NCI-H2196 treated with DMSO at 0.1 percent for 48 hours (cell line): ENCODE results near the gene HOXA5.

Experiments
- DNase-seq: peaks from one replicate; lab custom pipeline; 2025; ENCODE audit not compliant: unreplicated experiment; lab: John Stamatoyannopoulos, UW

The HOXA5 gene

GRCh38 chr7:27143023-27143949, at the start of gene HOXA5:
HOXA5 (minus strand) TSS chr7:27143681; CDS start chr7:27143607, 74 bp downstream.
- peak; percentile 85 for DNase-seq

- no peak for DNase-seq
Observed at GRCh38 chr7:27192546-27193334, 49.3 kb upstream of the HOXA5 start.

GRCh38 chr7:27191833-27192545, 48.5 kb upstream of the HOXA5 start:
- no peak for DNase-seq

- no peak for DNase-seq
Observed at GRCh38 chr7:27191161-27191731, 47.8 kb upstream of the HOXA5 start.

- DNase-seq, result no peak
Observed at GRCh38 chr7:27189997-27190748, 46.7 kb upstream of the HOXA5 start.

GRCh38 chr7:27189295-27189996, 46.0 kb upstream of the HOXA5 start:
- DNase-seq, result no peak

GRCh38 chr7:27188386-27189294, 45.2 kb upstream of the HOXA5 start:
- no peak for DNase-seq

- no peak for DNase-seq
Observed at GRCh38 chr7:27187475-27188385, 44.2 kb upstream of the HOXA5 start.

- no peak for DNase-seq
Observed at GRCh38 chr7:27186668-27187474, 43.4 kb upstream of the HOXA5 start.

GRCh38 chr7:27185854-27186667, 42.6 kb upstream of the HOXA5 start:
- no peak for DNase-seq

- DNase-seq, result no peak
Observed at GRCh38 chr7:27185013-27185853, 41.8 kb upstream of the HOXA5 start, which contains the start of gene HOXA11. HOXA11 (minus strand) TSS chr7:27185232; CDS start chr7:27185144, 88 bp downstream.

- DNase-seq, result no peak
Observed at GRCh38 chr7:27184337-27185012, 41.0 kb upstream of the HOXA5 start.

GRCh38 chr7:27183682-27184336, 40.3 kb upstream of the HOXA5 start:
- no peak for DNase-seq
